NCI-H1436 treated with DMSO at 0.1 percent for 48 hours (cell line): ENCODE results near the gene FUT6.
"Not testable (repeated sequence)": the region's sequence is repeated elsewhere in the genome, so short reads cannot be mapped to it uniquely, and the experiment has no call there.

Experiments used
- DNase-seq: peaks from one replicate; lab custom pipeline; 2025; lab: John Stamatoyannopoulos, UW

FUT6 gene

GRCh38 chr19:5857203-5858081 is 17.9 kb upstream of the FUT6 start:
- DNase-seq, result no peak

GRCh38 chr19:5855151-5855550 is 15.6 kb upstream of the FUT6 start:
- not testable (repeated sequence) for DNase-seq

GRCh38 chr19:5854121-5854520 is 14.6 kb upstream of the FUT6 start:
- not testable (repeated sequence) for DNase-seq

GRCh38 chr19:5851302-5851701 is 11.8 kb upstream of the FUT6 start, which contains the start of gene FUT3:
Gene FUT3, minus strand, starts transcription at chr19:5851449.
- DNase-seq, result no peak

GRCh38 chr19:5850743-5851293 is 11.3 kb upstream of the FUT6 start:
- DNase-seq, result no peak

- DNase-seq, result no peak
Measured at GRCh38 chr19:5850189-5850588, 10.7 kb upstream of the FUT6 start.

- not testable (repeated sequence) for DNase-seq
Measured at GRCh38 chr19:5848621-5849020, 9.1 kb upstream of the FUT6 start.

- not testable (repeated sequence) for DNase-seq
Measured at GRCh38 chr19:5847846-5848245, 8.3 kb upstream of the FUT6 start.

GRCh38 chr19:5844456-5845433 is 5.2 kb upstream of the FUT6 start:
- DNase-seq, result no peak

GRCh38 chr19:5843295-5843927 is 3.9 kb upstream of the FUT6 start:
- no peak for DNase-seq

- DNase-seq, result not testable (repeated sequence)
Measured at GRCh38 chr19:5841735-5842111, 2.2 kb upstream of the FUT6 start.

GRCh38 chr19:5838353-5839064 is 993 bp downstream of the FUT6 start:
- DNase-seq, result no peak

- DNase-seq, result no peak
Measured at GRCh38 chr19:5837761-5838352, 1.6 kb downstream of the FUT6 start.

- no peak for DNase-seq
Measured at GRCh38 chr19:5832527-5833216, 6.8 kb downstream of the FUT6 start.

GRCh38 chr19:5832061-5832460 is 7.4 kb downstream of the FUT6 start:
- no peak for DNase-seq

- DNase-seq, result no peak
Measured at GRCh38 chr19:5831159-5831558, 8.3 kb downstream of the FUT6 start.

- DNase-seq, result no peak
Measured at GRCh38 chr19:5829567-5830310, 9.8 kb downstream of the FUT6 start.

GRCh38 chr19:5828661-5829566 is 10.6 kb downstream of the FUT6 start:
- DNase-seq, result no peak
